HG03135 (cell line): Measurements from ENCODE around the gene PTP4A2.

Source experiments
- ATAC-seq: cut with Tn5 transposase; IDR thresholded peaks from one replicate; pipeline ENCODE4 v1.9.1; 2021; ENCODE audit warnings: mild to moderate bottlenecking, moderate library complexity; ENCODE audit not compliant: unreplicated experiment

The PTP4A2 gene

DNA sequence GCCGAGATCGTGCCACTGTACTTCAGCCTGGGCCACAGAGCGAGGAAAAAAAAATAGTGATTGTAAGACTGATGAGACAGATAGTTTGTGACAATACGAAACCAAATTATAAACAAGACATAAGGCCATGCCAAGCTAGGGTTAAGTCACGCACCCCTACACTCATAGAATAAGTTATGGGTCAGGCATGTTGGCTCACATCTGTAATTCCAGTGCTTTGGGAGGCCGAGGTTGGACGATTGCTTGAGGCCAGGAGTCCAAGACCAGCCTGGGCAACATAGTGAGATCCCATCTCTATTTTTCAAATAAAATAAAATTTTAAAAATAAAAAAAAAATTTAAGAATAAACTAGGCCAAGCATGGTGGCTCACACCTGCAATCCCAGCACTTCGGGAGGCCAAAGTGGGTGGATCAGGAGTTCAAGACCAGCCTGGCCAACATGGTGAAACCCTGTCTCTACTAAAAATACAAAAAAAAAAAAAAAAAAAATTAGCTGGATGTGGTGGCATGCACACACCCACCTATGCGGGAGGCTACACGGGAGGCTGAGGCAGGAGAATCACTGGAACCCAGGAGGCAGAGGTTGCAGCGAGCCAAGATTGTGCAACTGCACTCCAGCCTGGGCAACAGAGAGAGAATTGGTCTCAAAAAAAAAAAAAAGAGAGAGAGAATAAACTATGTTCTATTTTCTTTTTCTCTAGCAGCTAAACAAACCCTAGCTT is 72.3 kb downstream of the PTP4A2 start:
- no peak for ATAC-seq

DNA sequence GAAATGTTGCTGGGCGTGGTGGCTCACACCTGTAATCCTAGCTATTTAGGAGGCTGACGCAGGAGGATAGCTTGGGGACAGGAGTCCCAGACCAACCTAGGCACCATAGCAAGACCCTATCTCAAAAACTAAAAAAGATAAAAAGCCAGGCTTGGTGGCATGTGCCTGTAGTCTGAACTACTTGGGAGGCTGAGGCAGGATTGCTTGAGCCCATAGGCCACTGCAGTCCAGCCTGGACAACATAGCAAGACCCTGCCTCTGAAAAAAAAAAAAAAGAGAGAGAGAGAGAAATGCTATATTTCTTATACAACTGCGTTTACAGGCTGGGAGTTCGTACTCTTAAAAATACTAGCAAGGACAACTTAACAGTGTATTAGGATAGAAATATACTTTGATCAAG is 76.1 kb downstream of the PTP4A2 start:
- ATAC-seq = no peak

DNA sequence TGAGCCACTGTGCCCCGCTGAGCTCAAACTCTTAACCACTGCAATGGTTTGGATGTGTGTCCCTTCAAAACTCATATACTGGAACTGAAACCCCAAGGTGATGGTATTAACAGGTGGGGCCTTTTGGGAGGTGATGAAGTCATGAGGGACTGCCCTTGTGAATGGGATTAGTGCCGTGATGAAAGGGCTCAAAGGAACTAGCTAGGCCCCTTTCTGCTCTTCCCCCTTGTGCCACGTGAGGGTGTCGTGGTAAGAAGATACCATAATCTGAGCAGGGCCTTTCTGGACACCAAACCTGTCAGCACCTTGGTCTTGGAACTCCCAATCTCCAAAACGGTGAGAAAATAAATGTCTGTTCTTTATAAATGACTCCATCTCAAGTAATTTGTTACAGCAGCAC is 76.8 kb downstream of the PTP4A2 start:
- ATAC-seq = no peak

DNA sequence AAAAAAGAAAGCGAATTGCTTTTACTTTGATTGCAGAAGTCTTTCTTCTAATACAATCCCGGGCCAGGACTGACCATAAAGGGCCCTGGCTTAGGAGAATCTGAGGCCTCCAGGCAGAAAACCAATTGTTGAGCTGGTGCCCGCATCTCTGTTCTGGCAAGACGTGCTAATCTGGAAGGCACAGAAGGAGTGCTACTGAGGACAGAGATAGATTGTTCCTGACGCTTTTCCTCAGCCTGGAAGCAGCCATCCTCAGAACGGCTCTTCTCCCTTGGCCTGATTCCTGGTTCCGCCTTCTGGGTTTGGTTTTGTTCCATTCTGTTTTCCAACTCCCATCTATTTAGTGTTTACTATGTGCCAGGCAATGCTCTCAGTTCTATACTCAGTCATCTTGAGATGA is 77.6 kb downstream of the PTP4A2 start:
- no peak for ATAC-seq

DNA sequence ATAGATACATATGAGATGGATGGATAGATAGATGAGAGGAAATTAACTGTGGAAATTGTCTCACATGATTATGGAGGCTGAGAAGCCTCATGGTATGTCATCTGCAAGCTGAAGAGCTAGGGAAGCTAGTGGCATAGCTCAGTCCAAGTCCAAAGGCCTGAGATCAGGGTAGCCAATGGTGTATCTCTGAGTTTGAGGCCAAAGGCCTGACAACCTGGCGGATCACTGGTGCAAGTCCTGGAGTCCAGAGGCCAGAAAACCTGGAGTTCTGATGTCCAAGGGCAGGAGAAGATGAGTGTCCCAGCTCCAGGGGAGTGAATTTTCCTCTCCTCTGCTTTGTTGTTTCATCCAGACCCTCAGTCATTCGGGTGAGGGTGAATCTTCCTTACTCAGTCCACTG is 78.4 kb downstream of the PTP4A2 start:
- no peak for ATAC-seq

DNA sequence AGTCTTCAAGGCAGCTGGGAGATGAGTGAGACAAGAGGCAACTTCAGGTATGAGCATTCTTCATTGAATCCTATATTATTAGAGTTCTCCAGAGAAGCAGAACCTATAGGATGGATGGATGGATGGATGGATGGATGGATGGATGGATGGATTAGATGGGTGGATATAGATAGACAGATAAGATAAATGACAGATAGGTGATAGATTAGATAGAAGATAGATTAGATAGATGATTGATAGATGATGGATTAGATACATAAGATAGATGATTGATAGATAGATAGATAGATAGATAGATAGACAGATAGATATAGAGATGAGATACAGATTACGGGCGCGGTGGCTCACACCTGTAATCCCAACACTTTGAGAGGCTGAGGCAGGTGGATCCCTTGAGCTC is 79.1 kb downstream of the PTP4A2 start:
- ATAC-seq = no peak

DNA sequence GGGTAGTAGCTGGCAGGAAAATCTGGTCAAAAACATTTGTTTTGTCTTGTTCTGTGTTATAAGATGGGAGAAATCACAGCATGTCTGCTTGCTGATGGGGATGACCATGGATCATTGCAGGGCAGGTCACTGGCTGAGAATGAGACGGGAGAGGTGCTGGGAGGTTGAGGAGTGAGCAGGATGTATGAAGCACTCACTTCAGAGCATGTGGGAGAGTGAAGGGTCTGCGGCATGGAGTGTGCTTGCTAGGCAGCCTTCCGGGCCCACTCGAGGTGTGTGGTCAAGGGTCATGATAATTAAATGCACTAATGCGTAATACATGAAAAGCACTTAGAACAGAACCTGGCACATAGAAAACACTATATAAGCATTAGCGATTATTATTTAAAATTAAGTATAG is 80.3 kb downstream of the PTP4A2 start:
- no peak for ATAC-seq
